ENCODE data around the gene TSFM. TPM values are rescaled to one million over a fixed set of nuclear protein-coding genes. Genes with fewer than 3 reads are reported as not detected.
A peak's percentile ranks its signal among the peaks of the same experiment; 100 is the strongest.

The TSFM gene
- total and polyA plus RNA-seq, 2 of the 13 experiments (the other 11 are each of a cell fraction or from before 2014, with no cell fraction given) = 29.8 to 68.3 TPM

DNA sequence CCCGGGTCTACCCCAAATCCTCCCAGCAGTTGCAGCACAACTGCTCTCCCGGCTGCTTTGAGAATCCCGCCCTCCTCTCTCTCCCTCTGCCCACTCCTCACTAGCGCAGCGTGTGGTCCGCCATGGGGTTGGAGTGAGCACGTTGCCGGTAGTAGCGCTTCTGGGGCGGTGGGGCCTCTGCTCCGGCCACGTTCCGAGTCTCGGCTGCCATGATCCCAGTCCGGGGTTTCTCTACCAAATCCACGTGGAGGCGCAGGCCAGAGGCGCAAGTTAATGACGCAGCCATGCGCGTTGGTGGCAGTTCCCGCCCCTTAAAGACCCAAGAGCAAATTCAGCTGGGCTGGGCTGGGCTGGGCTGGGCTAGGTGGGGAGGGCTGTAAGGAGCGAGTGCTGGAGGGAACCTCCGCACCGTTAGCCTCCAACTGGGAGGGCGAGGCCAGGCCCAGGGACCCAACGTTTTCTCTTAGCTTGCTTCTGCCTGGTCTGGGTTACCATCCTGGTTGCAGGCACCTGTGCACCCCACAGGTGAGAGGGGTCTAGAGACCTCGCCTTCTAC is 10.6 kb upstream of the TSFM start, which contains the start of gene METTL1 (continued):
- TF ChIP-seq, protein P1, sequence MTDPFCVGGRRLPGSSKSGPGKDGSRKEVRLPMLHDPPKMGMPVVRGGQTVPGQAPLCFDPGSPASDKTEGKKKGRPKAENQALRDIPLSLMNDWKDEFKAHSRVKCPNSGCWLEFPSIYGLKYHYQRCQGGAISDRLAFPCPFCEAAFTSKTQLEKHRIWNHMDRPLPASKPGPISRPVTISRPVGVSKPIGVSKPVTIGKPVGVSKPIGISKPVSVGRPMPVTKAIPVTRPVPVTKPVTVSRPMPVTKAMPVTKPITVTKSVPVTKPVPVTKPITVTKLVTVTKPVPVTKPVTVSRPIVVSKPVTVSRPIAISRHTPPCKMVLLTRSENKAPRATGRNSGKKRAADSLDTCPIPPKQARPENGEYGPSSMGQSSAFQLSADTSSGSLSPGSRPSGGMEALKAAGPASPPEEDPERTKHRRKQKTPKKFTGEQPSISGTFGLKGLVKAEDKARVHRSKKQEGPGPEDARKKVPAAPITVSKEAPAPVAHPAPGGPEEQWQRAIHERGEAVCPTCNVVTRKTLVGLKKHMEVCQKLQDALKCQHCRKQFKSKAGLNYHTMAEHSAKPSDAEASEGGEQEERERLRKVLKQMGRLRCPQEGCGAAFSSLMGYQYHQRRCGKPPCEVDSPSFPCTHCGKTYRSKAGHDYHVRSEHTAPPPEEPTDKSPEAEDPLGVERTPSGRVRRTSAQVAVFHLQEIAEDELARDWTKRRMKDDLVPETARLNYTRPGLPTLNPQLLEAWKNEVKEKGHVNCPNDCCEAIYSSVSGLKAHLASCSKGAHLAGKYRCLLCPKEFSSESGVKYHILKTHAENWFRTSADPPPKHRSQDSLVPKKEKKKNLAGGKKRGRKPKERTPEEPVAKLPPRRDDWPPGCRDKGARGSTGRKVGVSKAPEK (CRISPR knock-in tag; IDR thresholded peaks at IDR 0.05; ENCODE audit: borderline replicate concordance) = 0 out of 2 replicates have a peak, but pooled peaks have one; percentile 28
- TF ChIP-seq SP5 (CRISPR knock-in tag; IDR thresholded peaks at IDR 0.05; ENCODE audit: borderline replicate concordance, low read depth) (peak; percentile 73), NFKB2 (CRISPR knock-in tag; IDR thresholded peaks at IDR 0.05; ENCODE audit: borderline replicate concordance) (peak; percentile 71; the same call in 1 of the 2 replicates), ARID5B (CRISPR knock-in tag; IDR thresholded peaks at IDR 0.05) (no peak; the same call in 1 of the 2 replicates), SP4 (CRISPR knock-in tag; IDR thresholded peaks at IDR 0.05) (peak; percentile 95), CHD2 (IDR thresholded peaks at IDR 0.05; ENCODE audit: low read depth, low read length) (no peak), PRPF4 (IDR thresholded peaks at IDR 0.05; ENCODE audit: low read depth, low read length, poor library complexity, severe bottlenecking) (no peak), ZNF761 (CRISPR knock-in tag; conservative IDR thresholded peaks at IDR 0.05) (peak; percentile 70), TP53 (CRISPR knock-in tag; conservative IDR thresholded peaks at IDR 0.05) (0 out of 2 replicates have a peak, but pooled peaks have one; percentile 54), FOXP4 (CRISPR knock-in tag; IDR thresholded peaks at IDR 0.05) (peak; percentile 54; the same call in 1 of the 2 replicates), MYNN (CRISPR knock-in tag; IDR thresholded peaks at IDR 0.05; ENCODE audit: low read depth) (peak; percentile 75; the same call in 1 of the 2 replicates), EED (CRISPR knock-in tag; IDR thresholded peaks at IDR 0.05) (no peak), SMC3 (IDR thresholded peaks at IDR 0.05; ENCODE audit: low read length) (no peak)
- TF ChIP-seq, protein P2, sequence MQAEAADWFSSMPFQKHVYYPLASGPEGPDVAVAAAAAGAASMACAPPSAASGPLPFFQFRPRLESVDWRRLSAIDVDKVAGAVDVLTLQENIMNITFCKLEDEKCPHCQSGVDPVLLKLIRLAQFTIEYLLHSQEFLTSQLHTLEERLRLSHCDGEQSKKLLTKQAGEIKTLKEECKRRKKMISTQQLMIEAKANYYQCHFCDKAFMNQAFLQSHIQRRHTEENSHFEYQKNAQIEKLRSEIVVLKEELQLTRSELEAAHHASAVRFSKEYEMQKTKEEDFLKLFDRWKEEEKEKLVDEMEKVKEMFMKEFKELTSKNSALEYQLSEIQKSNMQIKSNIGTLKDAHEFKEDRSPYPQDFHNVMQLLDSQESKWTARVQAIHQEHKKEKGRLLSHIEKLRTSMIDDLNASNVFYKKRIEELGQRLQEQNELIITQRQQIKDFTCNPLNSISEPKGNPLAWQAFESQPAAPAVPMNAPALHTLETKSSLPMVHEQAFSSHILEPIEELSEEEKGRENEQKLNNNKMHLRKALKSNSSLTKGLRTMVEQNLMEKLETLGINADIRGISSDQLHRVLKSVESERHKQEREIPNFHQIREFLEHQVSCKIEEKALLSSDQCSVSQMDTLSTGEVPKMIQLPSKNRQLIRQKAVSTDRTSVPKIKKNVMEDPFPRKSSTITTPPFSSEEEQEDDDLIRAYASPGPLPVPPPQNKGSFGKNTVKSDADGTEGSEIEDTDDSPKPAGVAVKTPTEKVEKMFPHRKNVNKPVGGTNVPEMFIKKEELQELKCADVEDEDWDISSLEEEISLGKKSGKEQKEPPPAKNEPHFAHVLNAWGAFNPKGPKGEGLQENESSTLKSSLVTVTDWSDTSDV (CRISPR knock-in tag; IDR thresholded peaks at IDR 0.05) = no peak
- TF ChIP-seq, protein P3, sequence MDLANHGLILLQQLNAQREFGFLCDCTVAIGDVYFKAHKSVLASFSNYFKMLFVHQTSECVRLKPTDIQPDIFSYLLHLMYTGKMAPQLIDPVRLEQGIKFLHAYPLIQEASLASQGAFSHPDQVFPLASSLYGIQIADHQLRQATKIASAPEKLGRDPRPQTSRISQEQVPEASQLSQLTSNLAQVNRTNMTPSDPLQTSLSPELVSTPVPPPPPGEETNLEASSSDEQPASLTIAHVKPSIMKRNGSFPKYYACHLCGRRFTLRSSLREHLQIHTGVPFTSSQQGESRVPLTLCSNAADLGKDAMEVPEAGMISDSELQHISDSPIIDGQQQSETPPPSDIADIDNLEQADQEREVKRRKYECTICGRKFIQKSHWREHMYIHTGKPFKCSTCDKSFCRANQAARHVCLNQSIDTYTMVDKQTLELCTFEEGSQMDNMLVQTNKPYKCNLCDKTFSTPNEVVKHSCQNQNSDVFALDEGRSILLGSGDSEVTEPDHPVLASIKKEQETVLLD (CRISPR knock-in tag; IDR thresholded peaks at IDR 0.05; ENCODE audit: low read depth) = no peak; the same call in 1 of the 2 replicates
